ENCODE results near the gene NPHP4. TPM values are rescaled to one million over a fixed set of nuclear protein-coding genes. Genes with fewer than 3 reads are reported as not detected.

Gene NPHP4
- total RNA-seq, 1 donor from 2014 or later = 21.0 TPM

- no peak for DNase-seq
- H3K27ac Mint-ChIP-seq = no peak overlapping the region
- H3K4me3 Mint-ChIP-seq = no peak overlapping the region
- intact Hi-C loops (cut with micrococcal nuclease) = loop anchor here (5.0 kb wide), 1 partner anchor 60 kb away; no protein-coding TSS in a partner anchor
- no peaks in the 10 kb centered on the region for H3K9me3 Mint-ChIP-seq
- H3K4me1 Mint-ChIP-seq = peaks cover 4% of the 10 kb centered on the region
- no peaks in the 10 kb centered on the region for H3K27me3 Mint-ChIP-seq
- no peaks in the 10 kb centered on the region for H3K36me3 Mint-ChIP-seq (ENCODE audit: low read depth)
These were observed 75.0 kb downstream of the NPHP4 start for GRCh38 chr1:5917281-5917590.

- Mint-ChIP-seq H3K36me3 (ENCODE audit: low read depth) (no peaks in the 10 kb centered on the region), H3K27me3 (no peaks in the 10 kb centered on the region), H3K9me3 (no peaks in the 10 kb centered on the region), H3K27ac (no peak overlapping the region), H3K4me3 (no peak overlapping the region), H3K4me1 (peaks cover 4% of the 10 kb centered on the region)
- intact Hi-C loops (cut with micrococcal nuclease) = loop anchor here (5.0 kb wide), 1 partner anchor 61 kb away; no protein-coding TSS in a partner anchor
- DNase-seq = no peak
These were observed 75.5 kb downstream of the NPHP4 start for GRCh38 chr1:5916572-5917280.

- H3K27me3 Mint-ChIP-seq = no peaks in the 10 kb centered on the region
- no peaks in the 10 kb centered on the region for H3K9me3 Mint-ChIP-seq
- H3K36me3 Mint-ChIP-seq (ENCODE audit: low read depth) = no peaks in the 10 kb centered on the region
- no peak overlapping the region for H3K27ac Mint-ChIP-seq
- intact Hi-C loops (cut with micrococcal nuclease) = loop anchor here (5.0 kb wide), 1 partner anchor 61 kb away; no protein-coding TSS in a partner anchor
- peak; percentile 78 for DNase-seq
- H3K4me3 Mint-ChIP-seq = no peak overlapping the region
- peaks cover 4% of the 10 kb centered on the region for H3K4me1 Mint-ChIP-seq
These were observed 76.3 kb downstream of the NPHP4 start for GRCh38 chr1:5915587-5916571.

- H3K4me3 Mint-ChIP-seq = no peak overlapping the region
- H3K27ac Mint-ChIP-seq = no peak overlapping the region
- H3K36me3 Mint-ChIP-seq (ENCODE audit: low read depth) = no peaks in the 10 kb centered on the region
- no peaks in the 10 kb centered on the region for H3K9me3 Mint-ChIP-seq
- H3K27me3 Mint-ChIP-seq = no peaks in the 10 kb centered on the region
- H3K4me1 Mint-ChIP-seq = peaks cover 4% of the 10 kb centered on the region
- DNase-seq = no peak
- intact Hi-C loops (cut with micrococcal nuclease) = loop anchor here (5.0 kb wide), 1 partner anchor 62 kb away; no protein-coding TSS in a partner anchor
These were observed 77.4 kb downstream of the NPHP4 start for GRCh38 chr1:5914676-5915365.

- Mint-ChIP-seq H3K27ac (no peak overlapping the region), H3K4me1 (peaks cover 4% of the 10 kb centered on the region), H3K27me3 (no peaks in the 10 kb centered on the region), H3K9me3 (no peaks in the 10 kb centered on the region), H3K36me3 (ENCODE audit: low read depth) (no peaks in the 10 kb centered on the region), H3K4me3 (no peak overlapping the region)
- DNase-seq = no peak
- intact Hi-C loops (cut with micrococcal nuclease) = no loop called here
These were observed 78.3 kb downstream of the NPHP4 start for GRCh38 chr1:5913876-5914275.

GRCh38 chr1:5913078-5913845, 79.0 kb downstream of the NPHP4 start:
- no peaks in the 10 kb centered on the region for H3K9me3 Mint-ChIP-seq
- no peaks in the 10 kb centered on the region for H3K36me3 Mint-ChIP-seq (ENCODE audit: low read depth)
- H3K4me1 Mint-ChIP-seq = peaks cover 4% of the 10 kb centered on the region
- intact Hi-C loops (cut with micrococcal nuclease) = no loop called here
- H3K4me3 Mint-ChIP-seq = no peak overlapping the region
- DNase-seq = no peak
- no peaks in the 10 kb centered on the region for H3K27me3 Mint-ChIP-seq
- H3K27ac Mint-ChIP-seq = no peak overlapping the region

GRCh38 chr1:5911871-5912271, 80.4 kb downstream of the NPHP4 start:
- intact Hi-C loops (cut with micrococcal nuclease) = no loop called here
- H3K4me3 Mint-ChIP-seq = no peak overlapping the region

GRCh38 chr1:5911157-5911556, 81.1 kb downstream of the NPHP4 start:
- DNase-seq = no peak
- Mint-ChIP-seq H3K4me3 (no peak overlapping the region), H3K4me1 (peaks cover 4% of the 10 kb centered on the region), H3K36me3 (ENCODE audit: low read depth) (no peaks in the 10 kb centered on the region), H3K9me3 (no peaks in the 10 kb centered on the region), H3K27ac (no peak overlapping the region), H3K27me3 (no peaks in the 10 kb centered on the region)
- intact Hi-C loops (cut with micrococcal nuclease) = no loop called here

More at GRCh38 chr1:5911871-5912271, 80.4 kb downstream of the NPHP4 start:
- no peaks in the 10 kb centered on the region for H3K9me3 Mint-ChIP-seq
- DNase-seq = no peak
- H3K4me1 Mint-ChIP-seq = peaks cover 4% of the 10 kb centered on the region
- no peak overlapping the region for H3K27ac Mint-ChIP-seq
- no peaks in the 10 kb centered on the region for H3K36me3 Mint-ChIP-seq (ENCODE audit: low read depth)
- H3K27me3 Mint-ChIP-seq = no peaks in the 10 kb centered on the region

- no peak for DNase-seq
These were observed 81.6 kb downstream of the NPHP4 start for GRCh38 chr1:5910666-5911065.

GRCh38 chr1:5910276-5910620, 82.0 kb downstream of the NPHP4 start:
- Mint-ChIP-seq H3K36me3 (ENCODE audit: low read depth) (no peaks in the 10 kb centered on the region), H3K4me3 (no peak overlapping the region), H3K27ac (no peak overlapping the region), H3K9me3 (no peaks in the 10 kb centered on the region), H3K27me3 (no peaks in the 10 kb centered on the region), H3K4me1 (no peaks in the 10 kb centered on the region)
- no peak for DNase-seq
- intact Hi-C loops (cut with micrococcal nuclease) = no loop called here

More at GRCh38 chr1:5910666-5911065, 81.6 kb downstream of the NPHP4 start:
- Mint-ChIP-seq H3K4me1 (peaks cover under 1% of the 10 kb centered on the region), H3K4me3 (no peak overlapping the region), H3K27ac (no peak overlapping the region), H3K9me3 (no peaks in the 10 kb centered on the region), H3K36me3 (ENCODE audit: low read depth) (no peaks in the 10 kb centered on the region), H3K27me3 (no peaks in the 10 kb centered on the region)
- intact Hi-C loops (cut with micrococcal nuclease) = no loop called here

GRCh38 chr1:5909576-5910275, 82.5 kb downstream of the NPHP4 start:
- Mint-ChIP-seq H3K27ac (no peak overlapping the region), H3K9me3 (no peaks in the 10 kb centered on the region), H3K4me3 (no peak overlapping the region), H3K27me3 (no peaks in the 10 kb centered on the region), H3K36me3 (ENCODE audit: low read depth) (no peaks in the 10 kb centered on the region), H3K4me1 (no peaks in the 10 kb centered on the region)
- intact Hi-C loops (cut with micrococcal nuclease) = no loop called here
- no peak for DNase-seq

- peaks cover 3% of the 10 kb centered on the region for H3K36me3 Mint-ChIP-seq (ENCODE audit: low read depth)
- no peaks in the 10 kb centered on the region for H3K4me1 Mint-ChIP-seq
- H3K27me3 Mint-ChIP-seq = no peaks in the 10 kb centered on the region
- intact Hi-C loops (cut with micrococcal nuclease) = no loop called here
- DNase-seq = no peak
- H3K9me3 Mint-ChIP-seq = no peaks in the 10 kb centered on the region
- no peak overlapping the region for H3K27ac Mint-ChIP-seq
- H3K4me3 Mint-ChIP-seq = no peak overlapping the region
These were observed 83.5 kb downstream of the NPHP4 start for GRCh38 chr1:5908461-5909375.
